ENCODE measurements around the gene MACF1. TPM values are rescaled to one million over a fixed set of nuclear protein-coding genes. Genes with fewer than 3 reads are reported as not detected.

MACF1 gene
- total RNA-seq, 1 experiment from 2014 or later: 103 TPM

DNA sequence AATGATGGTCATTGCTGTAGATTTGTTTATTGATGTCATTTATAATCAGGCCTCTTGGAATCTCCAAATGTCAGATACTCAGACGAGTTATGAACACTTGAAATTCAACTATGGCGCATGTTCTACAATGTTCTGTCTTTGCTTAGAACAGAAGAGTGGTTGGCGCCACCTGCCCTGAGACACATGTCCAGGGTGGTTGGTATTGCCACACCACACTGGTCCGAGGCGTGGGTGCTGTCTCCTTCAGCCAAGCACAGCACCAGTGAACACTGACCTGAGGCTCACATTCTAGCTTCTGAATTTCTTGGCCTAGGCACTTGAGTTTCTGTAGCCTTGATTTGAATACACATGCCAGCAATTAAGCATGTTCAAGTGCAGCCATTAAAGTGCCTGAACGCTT is 276.8 kb downstream of the MACF1 start:
- Histone ChIP-seq H3K79me2 (ENCODE audit: low read length) (no peaks in the 10 kb centered on the region), H3K9me3 (ENCODE audit: low read length) (no peaks in the 10 kb centered on the region), H3K27ac (ENCODE audit: low read length) (no peak overlapping the region), H3K9ac (ENCODE audit: low read length) (no peak overlapping the region), H3K4me2 (ENCODE audit: low read length) (no peak overlapping the region), H3F3A (ENCODE audit: low read length, unreplicated experiment) (no peaks in the 10 kb centered on the region), H4K20me1 (ENCODE audit: low read length) (no peaks in the 10 kb centered on the region), H2AFZ (ENCODE audit: low read length) (no peak overlapping the region), H3K4me1 (ENCODE audit: insufficient read depth, low read length) (no peaks in the 10 kb centered on the region), H3K27me3 (ENCODE audit: low read length) (no peaks in the 10 kb centered on the region), H3K9me2 (replicated peaks; ENCODE audit: low read length) (no peaks in the 10 kb centered on the region), H3K36me3 (ENCODE audit: low read depth, low read length) (peaks cover 31% of the 10 kb centered on the region), H3K4me3 (ENCODE audit: low read length) (no peak overlapping the region)
- ChIA-PET POLR2A (ENCODE audit: unreplicated experiment) (interaction anchor here (0.6 kb wide), 1 partner anchor 1238 kb away, joined by 3 read pairs; no protein-coding TSS in a partner anchor), CTCF (no interaction called here)
- ATAC-seq (no peak), DNase-seq (no peak)
- no TSS peak for BruUV-seq (replicated peaks)
- TF ChIP-seq CTCF (conservative IDR thresholded peaks at IDR 0.05; ENCODE audit: low read depth, low read length) (no peak), EZH2 (IDR thresholded peaks at IDR 0.05; ENCODE audit: low read length, unreplicated experiment) (no peak), EZH2phosphoT487 (IDR thresholded peaks at IDR 0.05; ENCODE audit: borderline replicate concordance, low read length) (no peak)
- intact Hi-C loops (cut with micrococcal nuclease): no loop called here

DNA sequence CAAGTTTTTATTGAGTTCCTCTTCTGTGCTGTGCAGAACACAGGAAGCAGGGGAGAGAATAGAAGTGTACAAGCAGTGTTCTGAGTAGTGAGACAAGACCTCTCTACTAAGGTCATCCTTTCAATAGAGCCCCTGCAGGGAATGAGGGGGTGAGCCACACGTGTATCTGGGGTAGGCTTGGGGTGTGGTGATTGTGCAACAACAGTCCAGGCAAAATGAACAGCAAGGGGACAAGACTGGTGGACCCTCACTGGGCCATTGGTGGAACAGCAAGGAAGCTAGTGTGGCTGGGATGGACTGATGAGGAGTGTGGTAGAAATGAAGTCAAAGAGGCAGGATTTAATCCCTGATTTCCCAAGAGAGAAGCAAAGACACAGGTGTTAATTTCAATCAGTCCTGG is 278.8 kb downstream of the MACF1 start:
- Histone ChIP-seq H3K27ac (ENCODE audit: low read length) (no peak overlapping the region), H3K4me2 (ENCODE audit: low read length) (no peak overlapping the region), H3K36me3 (ENCODE audit: low read depth, low read length) (peaks cover 31% of the 10 kb centered on the region), H3K9me2 (replicated peaks; ENCODE audit: low read length) (no peaks in the 10 kb centered on the region), H4K20me1 (ENCODE audit: low read length) (no peaks in the 10 kb centered on the region), H3K4me1 (ENCODE audit: insufficient read depth, low read length) (no peaks in the 10 kb centered on the region), H3K27me3 (ENCODE audit: low read length) (no peaks in the 10 kb centered on the region), H2AFZ (ENCODE audit: low read length) (no peak overlapping the region), H3F3A (ENCODE audit: low read length, unreplicated experiment) (no peaks in the 10 kb centered on the region), H3K79me2 (ENCODE audit: low read length) (no peaks in the 10 kb centered on the region), H3K9ac (ENCODE audit: low read length) (no peak overlapping the region), H3K9me3 (ENCODE audit: low read length) (no peaks in the 10 kb centered on the region), H3K4me3 (ENCODE audit: low read length) (no peak overlapping the region)
- CTCF ChIA-PET: no interaction called here
- BruUV-seq (replicated peaks): no TSS peak
- intact Hi-C loops (cut with micrococcal nuclease): no loop called here
- TF ChIP-seq EZH2phosphoT487 (IDR thresholded peaks at IDR 0.05; ENCODE audit: borderline replicate concordance, low read length): no peak
- no peak for TF ChIP-seq EZH2 (IDR thresholded peaks at IDR 0.05; ENCODE audit: low read length, unreplicated experiment)
- TF ChIP-seq CTCF (conservative IDR thresholded peaks at IDR 0.05; ENCODE audit: low read depth, low read length): no peak
- DNase-seq: no peak
- ATAC-seq: no peak
- POLR2A ChIA-PET (ENCODE audit: unreplicated experiment): no interaction called here

DNA sequence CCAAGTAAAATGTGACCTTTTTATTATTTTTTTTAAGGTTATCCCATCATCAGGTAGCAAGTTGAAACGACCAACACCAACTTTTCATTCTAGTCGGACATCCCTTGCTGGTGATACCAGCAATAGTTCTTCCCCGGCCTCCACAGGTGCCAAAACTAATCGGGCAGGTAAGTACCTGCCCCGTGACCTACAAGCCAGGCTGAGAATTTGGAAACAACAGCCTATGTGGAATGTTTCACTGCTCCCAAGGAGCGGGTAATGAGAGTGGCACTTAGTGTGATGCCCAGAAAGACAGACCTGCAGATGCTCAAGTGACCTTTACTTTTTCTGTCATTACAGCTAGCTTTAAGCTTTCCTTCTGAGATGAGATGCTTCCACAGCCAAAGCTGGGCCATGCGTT is 280.1 kb downstream of the MACF1 start:
- no TSS peak for BruUV-seq (replicated peaks)
- no peaks in the 10 kb centered on the region for H3K9me2 ChIP-seq (replicated peaks; ENCODE audit: low read length)
- H3K9ac ChIP-seq (ENCODE audit: low read length): no peak overlapping the region
- intact Hi-C loops (cut with micrococcal nuclease): no loop called here
- H3K4me2 ChIP-seq (ENCODE audit: low read length): no peak overlapping the region
- ChIA-PET CTCF (no interaction called here), POLR2A (ENCODE audit: unreplicated experiment) (no interaction called here)
- H3K27ac ChIP-seq (ENCODE audit: low read length): no peak overlapping the region
- TF ChIP-seq EZH2 (IDR thresholded peaks at IDR 0.05; ENCODE audit: low read length, unreplicated experiment) (no peak), CTCF (conservative IDR thresholded peaks at IDR 0.05; ENCODE audit: low read depth, low read length) (no peak), EZH2phosphoT487 (IDR thresholded peaks at IDR 0.05; ENCODE audit: borderline replicate concordance, low read length) (no peak)
- no peaks in the 10 kb centered on the region for H3K27me3 ChIP-seq (ENCODE audit: low read length)
- H3K4me1 ChIP-seq (ENCODE audit: insufficient read depth, low read length): no peaks in the 10 kb centered on the region
- no peaks in the 10 kb centered on the region for H3K9me3 ChIP-seq (ENCODE audit: low read length)
- ATAC-seq (no peak), DNase-seq (no peak)
- no peaks in the 10 kb centered on the region for H4K20me1 ChIP-seq (ENCODE audit: low read length)
- no peak overlapping the region for H3K4me3 ChIP-seq (ENCODE audit: low read length)
- no peaks in the 10 kb centered on the region for H3F3A ChIP-seq (ENCODE audit: low read length, unreplicated experiment)
- no peaks in the 10 kb centered on the region for H3K79me2 ChIP-seq (ENCODE audit: low read length)
- no peak overlapping the region for H2AFZ ChIP-seq (ENCODE audit: low read length)
- peaks cover 31% of the 10 kb centered on the region for H3K36me3 ChIP-seq (ENCODE audit: low read depth, low read length)

Measured in PC-3 (cell line).